ENCODE data around the gene SRGAP3.

DNA sequence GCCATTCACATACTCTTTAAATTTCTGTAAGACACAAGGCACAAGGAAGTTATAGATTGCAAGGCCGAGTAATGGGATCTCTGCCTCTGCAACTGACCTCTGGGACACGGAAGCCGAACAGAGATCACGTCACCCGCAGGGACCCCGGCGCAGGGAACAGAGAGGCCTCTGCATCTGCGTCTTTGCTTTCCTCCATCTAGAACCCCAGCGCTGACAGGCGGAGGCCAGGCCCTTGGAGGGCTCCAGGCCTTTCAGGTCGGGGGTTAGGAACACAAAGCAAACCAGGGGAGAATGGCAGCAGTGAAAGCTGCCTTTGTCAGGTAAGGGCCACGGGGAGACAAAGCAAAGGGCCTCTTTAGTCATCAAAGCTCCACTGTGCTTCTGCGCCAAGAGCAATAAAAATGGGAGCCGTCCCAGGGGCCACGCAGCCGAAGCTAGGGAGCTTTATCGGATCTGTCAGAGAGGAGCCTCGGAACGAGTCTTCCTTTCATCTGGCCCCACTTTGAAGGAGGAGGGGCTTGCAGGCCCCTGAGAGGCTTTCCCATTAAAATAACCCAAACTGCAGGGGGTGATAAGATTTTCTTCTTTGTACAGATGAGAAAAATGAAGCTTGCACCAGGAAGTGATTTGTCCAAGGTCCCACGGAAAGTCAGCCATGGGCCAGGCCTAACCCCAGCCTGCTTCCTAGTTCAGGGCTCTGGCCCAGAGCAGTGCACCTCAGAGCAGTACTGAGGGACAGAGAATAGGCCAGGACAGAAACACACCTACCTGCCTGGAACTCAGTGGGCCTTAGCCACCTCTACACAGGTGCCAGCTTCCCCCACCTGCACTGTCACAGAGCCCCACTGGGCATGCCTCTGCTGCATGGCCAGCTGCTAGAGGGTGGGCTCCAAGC lies 201.7 kb downstream of the SRGAP3 start:
- TF ChIP-seq CTCF (IDR thresholded peaks at IDR 0.05) (no peak), POLR2A (IDR thresholded peaks at IDR 0.05) (no peak)
